Upper lobe of left lung (tissue), 6 donors: ENCODE results near the gene CCNT1. TPM values are rescaled to one million over a fixed set of nuclear protein-coding genes. Genes with fewer than 3 reads are reported as not detected.

Source experiments
- ATAC-seq, 2 donors: fragments of 200-7000 bp; cut with Tn5 transposase; one replicate each; pipeline ENCODE4 v1.9.1; 2022; ENCODE audit warnings: mild to moderate bottlenecking in 2 of 2, moderate library complexity in 2 of 2; ENCODE audit not compliant: low FRiP score in 2 of 2
- DNase-seq, 2 donors: peaks; one replicate each; pipeline ENCODE4 v3.0.0-alpha.2; 2019 to 2020
- H3K27ac ChIP-seq, 4 donors: fragments of 200-600 bp; sonication (generic); one replicate each; pipeline ENCODE4 v1.5.1; 2016 to 2019
- H3K27me3 ChIP-seq, 4 donors: fragments of 200-600 bp; sonication (generic); one replicate each; pipeline ENCODE4 v1.5.1; 2017 to 2019
- H3K36me3 ChIP-seq, 4 donors: fragments of 200-600 bp; sonication (generic); one replicate each; pipeline ENCODE4 v1.5.1; 2016 to 2019
- H3K4me1 ChIP-seq, 4 donors: fragments of 200-600 bp; sonication (generic); one replicate each; pipeline ENCODE4 v1.5.1; 2018 to 2019
- H3K4me3 ChIP-seq, 4 donors: fragments of 200-600 bp; sonication (generic); one replicate each; pipeline ENCODE4 v1.5.1; 2017 to 2019; ENCODE audit warnings: mild to moderate bottlenecking in 2 of 4, moderate library complexity in 1 of 4
- H3K9me3 ChIP-seq, 4 donors: fragments of 200-600 bp; sonication (generic); one replicate each; pipeline ENCODE4 v1.5.1; 2018 to 2019
- EP300 ChIP-seq, 4 donors: sonication (generic); formaldehyde crosslinking; IDR thresholded peaks; one replicate each; pipeline ENCODE4 v1.5.1; 2017; ENCODE audit warnings: antibody characterized with exemption in 4 of 4, control low read depth in 2 of 4
- POLR2A ChIP-seq, 4 donors: fragments of 450-650 bp; IDR thresholded peaks; one replicate each; pipeline ENCODE4 v1.5.1; 2016 to 2017; ENCODE audit warnings: antibody characterized with exemption in 4 of 4, mild to moderate bottlenecking in 2 of 4
- POLR2AphosphoS5 ChIP-seq, 2 donors: sonication (generic); formaldehyde crosslinking; IDR thresholded peaks; one replicate each; pipeline ENCODE4 v1.5.1; 2017; ENCODE audit warnings: antibody characterized with exemption in 2 of 2
- WGBS, 2 donors: methylation state at CpG; one replicate each; pipeline ENCODE4 v1.1.5; 2017 to 2018; 5-methylcytosine and 5-hydroxymethylcytosine counted together
- total RNA-seq, 6 donors: library from RNA; depleted of rRNA in 4 of 6; stranded (reverse); fragments of >200 nt in 4 of 6; gene quantifications; one replicate each; pipeline versions ENCODE4 v1.1.0 to v1.2.1, GENCODE V29; 2016 to 2021
- TF ChIP-seq, protein P1 (sequence below), 6 experiments: fragments of 450-650 bp in 4 of 6; fragments of 200-600 bp in 2 of 6; sonication (generic) in 2 of 6; IDR thresholded peaks; one replicate each; pipeline ENCODE4 v1.5.1; 2016 to 2019; ENCODE audit warnings: antibody characterized with exemption in 6 of 6
- donor health status: DM: no; HTN: no; CAD: no; lungs with moderate emphysema.
- donor health status: DM: no; HTN: yes; CAD: no; lungs with severe emphysema.

The CCNT1 gene
- total RNA-seq, 6 donors from 2014 or later = 11.9 to 39.8 (median 26.6) TPM

DNA sequence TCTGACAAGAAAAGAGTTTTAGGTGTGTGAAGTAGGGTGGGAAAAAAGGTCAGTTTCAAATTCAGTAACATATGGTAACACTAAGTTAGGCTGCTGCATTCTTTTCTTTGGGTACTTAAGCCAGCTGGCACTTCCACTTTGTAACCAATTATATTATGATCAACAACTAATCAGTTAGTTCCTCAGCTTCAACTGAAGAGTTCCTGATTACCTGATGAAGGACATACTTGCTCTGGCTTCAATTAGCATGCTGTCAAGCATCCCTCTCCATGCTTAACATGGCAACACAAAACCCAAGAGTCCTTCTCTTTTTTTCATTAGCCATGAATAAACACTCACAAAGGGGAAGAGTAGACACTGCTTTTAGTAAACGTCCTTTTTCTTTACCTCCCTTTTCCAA lies 27.7 kb downstream of the CCNT1 start:
- 29 to 43% methylated on average over 1 of the region's 1 CpG for WGBS, 2 donors
- peaks cover 10 to 52% (median 20%) of the 10 kb centered on the region in 4 donors for H3K36me3 ChIP-seq
- ATAC-seq = no peak

GRCh38 chr12:48687592-48687991 lies 28.9 kb downstream of the CCNT1 start:
- Histone ChIP-seq H3K9me3 (no peaks in the 10 kb centered on the region), H3K27me3 (no peaks in the 10 kb centered on the region), H3K4me1 (peaks cover 3 to 24% (median 19%) of the 10 kb centered on the region in 4 donors), H3K36me3 (peaks cover 0 to 40% (median 8%) of the 10 kb centered on the region in 4 donors), H3K27ac (no peak overlapping the region), H3K4me3 (no peak overlapping the region)
- TF ChIP-seq, protein P1, sequence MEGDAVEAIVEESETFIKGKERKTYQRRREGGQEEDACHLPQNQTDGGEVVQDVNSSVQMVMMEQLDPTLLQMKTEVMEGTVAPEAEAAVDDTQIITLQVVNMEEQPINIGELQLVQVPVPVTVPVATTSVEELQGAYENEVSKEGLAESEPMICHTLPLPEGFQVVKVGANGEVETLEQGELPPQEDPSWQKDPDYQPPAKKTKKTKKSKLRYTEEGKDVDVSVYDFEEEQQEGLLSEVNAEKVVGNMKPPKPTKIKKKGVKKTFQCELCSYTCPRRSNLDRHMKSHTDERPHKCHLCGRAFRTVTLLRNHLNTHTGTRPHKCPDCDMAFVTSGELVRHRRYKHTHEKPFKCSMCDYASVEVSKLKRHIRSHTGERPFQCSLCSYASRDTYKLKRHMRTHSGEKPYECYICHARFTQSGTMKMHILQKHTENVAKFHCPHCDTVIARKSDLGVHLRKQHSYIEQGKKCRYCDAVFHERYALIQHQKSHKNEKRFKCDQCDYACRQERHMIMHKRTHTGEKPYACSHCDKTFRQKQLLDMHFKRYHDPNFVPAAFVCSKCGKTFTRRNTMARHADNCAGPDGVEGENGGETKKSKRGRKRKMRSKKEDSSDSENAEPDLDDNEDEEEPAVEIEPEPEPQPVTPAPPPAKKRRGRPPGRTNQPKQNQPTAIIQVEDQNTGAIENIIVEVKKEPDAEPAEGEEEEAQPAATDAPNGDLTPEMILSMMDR (IDR thresholded peaks at IDR 0.05) = no peak
- TF ChIP-seq POLR2AphosphoS5 (IDR thresholded peaks at IDR 0.05) = no peak
- TF ChIP-seq EP300 (IDR thresholded peaks at IDR 0.05) = no peak
- DNase-seq (no peak), ATAC-seq (no peak)
- 87 to 89% methylated on average over 4 of the region's 4 CpGs for WGBS, 2 donors

More for the DNA sequence above, 27.7 kb downstream of the CCNT1 start:
- TF ChIP-seq, protein P1 (IDR thresholded peaks at IDR 0.05) = no peak
- TF ChIP-seq POLR2AphosphoS5 (IDR thresholded peaks at IDR 0.05) (no peak), POLR2A (IDR thresholded peaks at IDR 0.05) (no peak), EP300 (IDR thresholded peaks at IDR 0.05) (no peak)
- no peaks in the 10 kb centered on the region for H3K27me3 ChIP-seq
- H3K27ac ChIP-seq = no peak overlapping the region
- no peak overlapping the region for H3K4me3 ChIP-seq
- H3K4me1 ChIP-seq = peaks cover 3 to 22% (median 18%) of the 10 kb centered on the region in 4 donors
- no peaks in the 10 kb centered on the region for H3K9me3 ChIP-seq
- no peak for DNase-seq

DNA sequence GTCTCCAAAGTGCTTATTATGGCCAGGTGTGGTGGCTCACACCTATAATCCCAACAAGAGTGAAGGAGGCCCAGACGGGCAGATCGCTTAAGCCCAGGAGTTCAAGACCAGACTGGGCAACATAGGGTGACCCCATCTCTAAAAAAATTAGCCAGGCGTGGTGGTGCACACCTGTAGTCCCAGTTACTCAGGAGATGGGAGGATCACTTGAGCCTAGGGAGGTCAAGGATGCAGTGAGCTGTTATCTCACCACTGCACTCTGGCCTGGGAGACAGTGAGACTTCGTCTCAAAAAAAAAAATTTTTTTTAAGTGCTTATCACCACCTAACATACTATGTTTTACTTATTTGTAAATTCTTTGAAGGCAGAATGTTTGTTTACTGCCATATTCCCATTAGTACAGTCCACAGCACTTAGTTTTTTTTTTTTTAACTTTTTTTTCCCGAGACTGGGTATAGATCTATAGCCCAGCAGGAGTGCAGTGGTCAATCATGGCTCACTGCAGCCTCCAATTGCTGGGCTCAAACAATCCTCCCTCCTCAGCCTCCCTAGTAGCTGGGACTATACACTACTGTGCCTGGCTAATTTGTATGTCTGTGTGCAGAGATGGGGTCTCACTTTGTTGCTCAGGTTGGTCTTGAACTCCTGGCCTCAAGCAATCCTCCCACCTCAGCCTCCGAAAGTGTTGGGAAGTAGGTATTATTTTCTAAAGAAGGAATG lies 29.7 kb downstream of the CCNT1 start:
- no peaks in the 10 kb centered on the region for H3K27me3 ChIP-seq
- no peak overlapping the region for H3K4me3 ChIP-seq
- 89 to 90% methylated on average over 6 of the region's 6 CpGs for WGBS, 2 donors
- H3K36me3 ChIP-seq = peaks cover 0 to 32% (median 5%) of the 10 kb centered on the region in 4 donors
- ATAC-seq (no peak), DNase-seq (no peak)
- H3K9me3 ChIP-seq = no peaks in the 10 kb centered on the region
- peaks cover 3 to 25% (median 15%) of the 10 kb centered on the region in 4 donors for H3K4me1 ChIP-seq
- no peak overlapping the region for H3K27ac ChIP-seq
- TF ChIP-seq EP300 (IDR thresholded peaks at IDR 0.05) = no peak
- TF ChIP-seq POLR2A (IDR thresholded peaks at IDR 0.05) = no peak
- TF ChIP-seq, protein P1 (IDR thresholded peaks at IDR 0.05) = no peak
- TF ChIP-seq POLR2AphosphoS5 (IDR thresholded peaks at IDR 0.05) = no peak

DNA sequence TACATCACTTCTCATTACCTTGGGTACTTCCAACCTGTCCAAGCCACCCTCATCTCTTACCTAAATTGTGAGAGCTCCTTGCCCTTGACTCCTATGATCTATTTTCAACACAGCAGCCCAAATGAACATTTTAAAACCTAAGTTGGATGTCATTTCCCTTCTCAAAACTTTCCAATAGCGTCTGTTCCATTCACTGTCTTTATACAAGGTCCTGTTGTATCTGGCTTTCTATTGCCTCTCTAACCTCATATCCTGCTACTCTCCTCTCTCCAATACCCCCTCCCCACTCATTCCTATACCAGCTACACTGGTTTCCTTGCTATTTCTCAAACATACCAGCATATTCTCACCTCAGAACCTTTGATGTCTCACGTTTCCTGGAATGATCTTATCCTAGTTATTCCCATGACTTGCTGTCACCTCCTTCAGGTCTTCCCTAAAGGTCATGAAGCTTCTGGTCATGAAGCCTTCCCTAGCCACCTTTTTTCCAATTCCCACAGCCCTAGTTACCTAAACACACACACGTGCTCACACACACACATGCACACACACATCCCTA lies 30.4 kb downstream of the CCNT1 start:
- ATAC-seq = no peak
- Histone ChIP-seq H3K9me3 (no peaks in the 10 kb centered on the region), H3K27ac (no peak overlapping the region), H3K36me3 (peaks cover 0 to 28% (median 5%) of the 10 kb centered on the region in 4 donors), H3K4me3 (no peak overlapping the region), H3K27me3 (no peaks in the 10 kb centered on the region), H3K4me1 (peaks cover 4 to 20% (median 10%) of the 10 kb centered on the region in 4 donors)
- TF ChIP-seq, protein P1 (IDR thresholded peaks at IDR 0.05) = no peak
- TF ChIP-seq POLR2A (IDR thresholded peaks at IDR 0.05) (no peak), POLR2AphosphoS5 (IDR thresholded peaks at IDR 0.05) (no peak), EP300 (IDR thresholded peaks at IDR 0.05) (no peak)
- WGBS, 2 donors = 53 to 63% methylated on average over 3 of the region's 3 CpGs
- no peak for DNase-seq
